OCI-LY7 (cell line): ENCODE measurements around the gene TRPV6. TPM values are rescaled to one million over a fixed set of nuclear protein-coding genes. Genes with fewer than 3 reads are reported as not detected.

Experiments used
- BruUV-seq: library from RNA; stranded (reverse); fragments of 400-500 nt; replicated peaks from 2 replicates; lab custom pipeline; 2021; lab: Mats Ljungman, UMichigan
- CTCF ChIA-PET: fragments of 300-600 bp; sonication (Branson Sonifier 250); formaldehyde crosslinking; loops from one replicate; lab custom pipeline; 2022; ENCODE audit warnings: antibody characterized with exemption; ENCODE audit not compliant: unreplicated experiment; lab: Charles Lee
- POLR2A ChIA-PET: fragments of 300-600 bp; sonication (Branson Sonifier 250); formaldehyde crosslinking; loops from one replicate; lab custom pipeline; 2022; ENCODE audit warnings: antibody characterized with exemption; lab: Charles Lee
- DNase-seq: peaks from one replicate; pipeline ENCODE4 v3.0.0-alpha.2; 2015; ENCODE audit warnings: low spot score
- H2AFZ ChIP-seq: fragments of 200-600 bp; sonication (generic), shearing (Covaris generic); 2 replicates; pipeline ENCODE4 v1.6.1; 2014; ENCODE audit warnings: mild to moderate bottlenecking, antibody characterized with exemption, low read length, moderate library complexity
- H3K27ac ChIP-seq: fragments of 200-600 bp; sonication (generic); 2 replicates; pipeline ENCODE4 v1.5.1; 2014; ENCODE audit warnings: mixed run types, low read depth, mild to moderate bottlenecking, moderate library complexity, low read length, inconsistent platforms; ENCODE audit not compliant: poor library complexity, severe bottlenecking
- H3K36me3 ChIP-seq: fragments of 200-600 bp; sonication (generic); 2 replicates; pipeline ENCODE4 v1.6.1; 2014; ENCODE audit warnings: mild to moderate bottlenecking, antibody characterized with exemption, low read length, moderate library complexity, mixed read lengths; ENCODE audit not compliant: insufficient read depth
- H3K4me1 ChIP-seq: fragments of 200-600 bp; sonication (generic); 2 replicates; pipeline ENCODE4 v1.5.1; 2014; ENCODE audit warnings: mild to moderate bottlenecking, low read length; ENCODE audit not compliant: insufficient read depth, poor library complexity, severe bottlenecking
- H3K4me2 ChIP-seq: fragments of 200-600 bp; sonication (generic); 2 replicates; pipeline ENCODE4 v1.6.1; 2014; ENCODE audit warnings: mild to moderate bottlenecking, low read length
- H3K4me3 ChIP-seq: fragments of 200-600 bp; sonication (generic); 2 replicates; pipeline ENCODE4 v1.5.1; 2014; ENCODE audit warnings: mild to moderate bottlenecking, low read depth, low read length; ENCODE audit not compliant: poor library complexity, severe bottlenecking
- H3K79me2 ChIP-seq: fragments of 200-600 bp; sonication (generic); 2 replicates; pipeline ENCODE4 v1.6.1; 2016; ENCODE audit warnings: low read depth, mild to moderate bottlenecking, low read length, moderate library complexity, mixed read lengths; ENCODE audit not compliant: insufficient read depth
- H3K9me2 ChIP-seq: fragments of 200-600 bp; sonication (generic); 2 replicates; pipeline ENCODE4 v1.6.1; 2016; ENCODE audit warnings: mild to moderate bottlenecking, low read length, mixed read lengths; ENCODE audit not compliant: insufficient read depth
- H3K9me3 ChIP-seq: fragments of 200-600 bp; sonication (generic); 2 replicates; pipeline ENCODE4 v1.6.1; 2014; ENCODE audit warnings: mild to moderate bottlenecking, mixed run types, low read length, mixed read lengths
- H4K20me1 ChIP-seq: fragments of 200-600 bp; sonication (generic); 2 replicates; pipeline ENCODE4 v1.6.1; 2014; ENCODE audit warnings: mild to moderate bottlenecking, antibody characterized with exemption, low read length, moderate library complexity, mixed read lengths; ENCODE audit not compliant: insufficient read depth
- EZH2phosphoT487 ChIP-seq: fragments of 200-600 bp; sonication (generic); IDR thresholded peaks from 2 replicates; pipeline ENCODE4 v1.6.1; 2018; ENCODE audit warnings: low read depth, borderline replicate concordance, mild to moderate bottlenecking, mixed run types, antibody characterized with exemption, low read length, moderate library complexity, mixed read lengths
- intact Hi-C: fragments of 100-400 bp; cut with micrococcal nuclease; formaldehyde crosslinking; loops from one replicate; pipeline ENCODE4 v1.10.0; 2022; ENCODE audit not compliant: unreplicated experiment
- total RNA-seq, 2 experiments: library from RNA; depleted of rRNA in 1 of 2; stranded (reverse); fragments of >200 nt in 1 of 2; shearing (Covaris generic) in 1 of 2; gene quantifications; 2 replicates each; pipeline ENCODE4 v1.2.3, GENCODE V29; 2014 to 2022
- TF ChIP-seq, protein P1 (sequence below): fragments of 200-600 bp; sonication (generic); conservative IDR thresholded peaks from 2 replicates; pipeline ENCODE4 v1.5.1; 2014; ENCODE audit warnings: mild to moderate bottlenecking, antibody characterized with exemption, low read length, moderate library complexity, mixed read lengths

Gene TRPV6
- total RNA-seq, 2 experiments from 2014 or later, result not detected

DNA sequence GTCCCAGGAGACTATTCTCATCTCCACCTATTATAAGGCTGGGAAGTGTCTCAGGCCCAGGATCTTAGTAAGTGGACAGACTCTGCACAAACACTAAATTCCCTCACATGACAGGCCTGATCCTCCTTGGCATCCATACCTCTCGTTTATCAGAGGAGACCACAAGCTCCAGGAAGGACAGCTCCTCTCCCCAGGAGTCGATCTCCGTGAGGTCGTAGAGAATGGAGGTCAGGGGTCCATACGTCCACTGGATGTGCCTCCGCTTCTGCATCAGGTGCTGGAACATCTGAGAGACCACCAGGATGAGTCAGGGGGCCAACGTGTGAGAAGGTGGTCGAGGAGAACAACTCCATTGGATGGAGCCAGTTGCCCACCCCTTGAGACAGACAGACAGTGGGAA, 42.4 kb upstream of the TRPV6 start:
- peaks cover 12% of the 10 kb centered on the region for H3K4me1 ChIP-seq
- peak overlapping the region; percentile 52; the same call in 1 of the 2 replicates for H2AFZ ChIP-seq
- no peaks in the 10 kb centered on the region for H3K9me3 ChIP-seq
- BruUV-seq, result no TSS peak
- H3K4me2 ChIP-seq, result peak overlapping the region; percentile 20; the same call in 1 of the 2 replicates
- H3K4me3 ChIP-seq, result no peak overlapping the region
- H4K20me1 ChIP-seq, result no peaks in the 10 kb centered on the region
- intact Hi-C loops, result no loop called here
- POLR2A ChIA-PET, result interaction anchor here (1.0 to 1.1 kb wide), 2 partner anchors 12 to 24 kb away, joined by 4 to 6 read pairs; no protein-coding TSS in a partner anchor
- no peak for DNase-seq
- no peaks in the 10 kb centered on the region for H3K36me3 ChIP-seq
- no peaks in the 10 kb centered on the region for H3K79me2 ChIP-seq
- no peak overlapping the region for H3K27ac ChIP-seq
- H3K9me2 ChIP-seq, result 0 out of 2 replicates have a peak, but pooled peaks cover 4% of the 10 kb centered on the region
- TF ChIP-seq EZH2phosphoT487, result no peak
- TF ChIP-seq, protein P1, sequence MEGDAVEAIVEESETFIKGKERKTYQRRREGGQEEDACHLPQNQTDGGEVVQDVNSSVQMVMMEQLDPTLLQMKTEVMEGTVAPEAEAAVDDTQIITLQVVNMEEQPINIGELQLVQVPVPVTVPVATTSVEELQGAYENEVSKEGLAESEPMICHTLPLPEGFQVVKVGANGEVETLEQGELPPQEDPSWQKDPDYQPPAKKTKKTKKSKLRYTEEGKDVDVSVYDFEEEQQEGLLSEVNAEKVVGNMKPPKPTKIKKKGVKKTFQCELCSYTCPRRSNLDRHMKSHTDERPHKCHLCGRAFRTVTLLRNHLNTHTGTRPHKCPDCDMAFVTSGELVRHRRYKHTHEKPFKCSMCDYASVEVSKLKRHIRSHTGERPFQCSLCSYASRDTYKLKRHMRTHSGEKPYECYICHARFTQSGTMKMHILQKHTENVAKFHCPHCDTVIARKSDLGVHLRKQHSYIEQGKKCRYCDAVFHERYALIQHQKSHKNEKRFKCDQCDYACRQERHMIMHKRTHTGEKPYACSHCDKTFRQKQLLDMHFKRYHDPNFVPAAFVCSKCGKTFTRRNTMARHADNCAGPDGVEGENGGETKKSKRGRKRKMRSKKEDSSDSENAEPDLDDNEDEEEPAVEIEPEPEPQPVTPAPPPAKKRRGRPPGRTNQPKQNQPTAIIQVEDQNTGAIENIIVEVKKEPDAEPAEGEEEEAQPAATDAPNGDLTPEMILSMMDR, result no peak
- CTCF ChIA-PET, result interaction anchor here (0.6 kb wide), 1 partner anchor 39 kb away, joined by 3 read pairs; no protein-coding TSS in a partner anchor

DNA sequence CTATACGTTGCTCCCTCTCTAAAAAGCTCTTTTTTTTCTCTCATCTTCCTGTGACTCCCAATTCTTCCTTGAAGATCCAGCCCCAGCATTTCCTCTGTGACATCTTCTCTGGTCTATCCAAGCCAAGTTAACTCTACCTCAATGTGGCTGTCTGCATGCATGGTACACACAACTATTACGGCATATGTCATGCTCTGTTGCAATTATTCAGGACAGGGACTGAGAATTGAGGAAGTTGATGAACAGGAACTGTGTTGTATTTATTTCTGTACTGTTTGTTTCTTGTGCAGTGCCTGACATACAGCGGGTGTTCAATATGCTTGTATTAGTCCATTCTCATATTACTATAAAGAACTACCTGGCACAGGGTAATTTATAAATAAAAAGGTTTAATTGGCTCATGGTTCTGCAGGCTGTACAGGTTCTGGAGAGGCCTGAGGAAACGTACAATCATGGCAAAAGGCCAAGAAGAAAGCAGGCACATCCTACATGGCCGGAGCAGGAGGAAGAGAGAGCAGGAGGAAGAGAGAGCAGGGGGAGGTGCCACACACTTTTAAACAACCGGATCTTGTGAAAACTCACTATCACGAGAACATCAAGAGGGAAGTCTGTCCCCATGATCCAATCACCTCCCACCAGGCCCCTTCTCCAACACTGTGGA, 41.7 kb upstream of the TRPV6 start:
- 0 out of 2 replicates have a peak, but pooled peaks cover 4% of the 10 kb centered on the region for H3K9me2 ChIP-seq
- H3K4me1 ChIP-seq, result peaks cover 12% of the 10 kb centered on the region
- intact Hi-C loops, result no loop called here
- BruUV-seq, result no TSS peak
- H3K4me2 ChIP-seq, result peak overlapping the region; percentile 20
- ChIA-PET CTCF (no interaction called here), POLR2A (interaction anchor here (0.9 to 1.1 kb wide), 3 partner anchors 12 to 25 kb away, joined by 3 to 6 read pairs (median 4); partner anchors contain the start of gene LLCFC1)
- peak overlapping the region; percentile 52 for H2AFZ ChIP-seq
- DNase-seq, result no peak
- no peak overlapping the region for H3K27ac ChIP-seq
- no peak overlapping the region for H3K4me3 ChIP-seq
- H3K36me3 ChIP-seq, result no peaks in the 10 kb centered on the region
- TF ChIP-seq, protein P1, result no peak
- no peak for TF ChIP-seq EZH2phosphoT487
- H4K20me1 ChIP-seq, result no peaks in the 10 kb centered on the region
- H3K79me2 ChIP-seq, result no peaks in the 10 kb centered on the region
- no peaks in the 10 kb centered on the region for H3K9me3 ChIP-seq

DNA sequence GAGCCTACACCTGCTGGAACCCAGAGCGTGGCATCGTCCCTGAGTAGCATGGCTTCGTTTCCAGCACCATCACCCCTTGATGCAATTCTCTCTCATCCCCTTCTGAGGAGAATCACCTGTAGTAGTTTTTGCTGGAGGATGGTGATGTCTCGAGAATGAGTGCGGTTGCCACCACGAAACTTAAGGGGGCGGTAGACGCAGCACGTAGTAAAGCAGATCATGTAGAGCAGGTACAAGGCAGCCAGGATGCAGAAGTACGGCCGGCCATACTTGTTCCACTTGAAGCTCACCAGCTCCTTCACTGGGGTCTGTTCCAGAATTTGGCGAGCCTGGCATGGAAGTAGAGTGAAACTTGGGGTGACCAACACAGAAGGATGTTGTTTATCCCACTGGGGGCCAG, 39.9 kb upstream of the TRPV6 start:
- no peaks in the 10 kb centered on the region for H3K36me3 ChIP-seq
- H3K9me2 ChIP-seq, result 0 out of 2 replicates have a peak, but pooled peaks cover 4% of the 10 kb centered on the region
- H2AFZ ChIP-seq, result no peak overlapping the region
- H3K9me3 ChIP-seq, result no peaks in the 10 kb centered on the region
- BruUV-seq, result no TSS peak
- H3K79me2 ChIP-seq, result no peaks in the 10 kb centered on the region
- intact Hi-C loops, result no loop called here
- H3K27ac ChIP-seq, result no peak overlapping the region
- ChIA-PET POLR2A (interaction anchor here (0.5 to 1.4 kb wide), 3 partner anchors 22 to 1175 kb away, joined by 3 to 5 read pairs (median 4); no protein-coding TSS in a partner anchor), CTCF (no interaction called here)
- H3K4me1 ChIP-seq, result peaks cover 12% of the 10 kb centered on the region
- no peak for TF ChIP-seq EZH2phosphoT487
- TF ChIP-seq, protein P1, result peak; percentile 54
- no peak overlapping the region for H3K4me2 ChIP-seq
- DNase-seq, result peak; percentile 8
- H3K4me3 ChIP-seq, result no peak overlapping the region
- no peaks in the 10 kb centered on the region for H4K20me1 ChIP-seq
